GM23248 (cell line): Measurements from ENCODE around the gene SHROOM3. TPM values are rescaled to one million over a fixed set of nuclear protein-coding genes. Genes with fewer than 3 reads are reported as not detected.

ENCODE experiments used
- DNase-seq: peaks from one replicate; pipeline ENCODE4 v3.0.0-alpha.2; 2015
- H2AFZ ChIP-seq: fragments of 200-600 bp; sonication (generic); 2 replicates; pipeline ENCODE4 v1.6.1; 2016; ENCODE audit warnings: antibody characterized with exemption
- H3F3A ChIP-seq: fragments of 200-600 bp; sonication (generic); 2 replicates; pipeline ENCODE4 v1.6.1; 2016; ENCODE audit warnings: mild to moderate bottlenecking, antibody characterized with exemption, mixed run types; ENCODE audit not compliant: insufficient read depth
- H3K27ac ChIP-seq: fragments of 200-600 bp; sonication (generic); 2 replicates; pipeline ENCODE4 v1.5.1; 2016; ENCODE audit warnings: mild to moderate bottlenecking
- H3K27me3 ChIP-seq: fragments of 200-600 bp; sonication (generic); replicated peaks from 2 replicates; pipeline ENCODE4 v1.6.1; 2016; ENCODE audit warnings: mild to moderate bottlenecking; ENCODE audit not compliant: insufficient read depth
- H3K36me3 ChIP-seq: fragments of 200-600 bp; sonication (generic); 2 replicates; pipeline ENCODE4 v1.6.1; 2016; ENCODE audit warnings: low read depth, mild to moderate bottlenecking
- H3K4me1 ChIP-seq: fragments of 200-600 bp; sonication (generic); 2 replicates; pipeline ENCODE4 v1.6.1; 2016; ENCODE audit warnings: mild to moderate bottlenecking; ENCODE audit not compliant: insufficient read depth
- H3K4me2 ChIP-seq: fragments of 200-600 bp; sonication (generic); one replicate; pipeline ENCODE4 v1.6.1; 2016; ENCODE audit warnings: mild to moderate bottlenecking; ENCODE audit not compliant: unreplicated experiment
- H3K4me3 ChIP-seq: fragments of 200-600 bp; sonication (generic); 2 replicates; pipeline ENCODE4 v1.5.1; 2016; ENCODE audit warnings: mild to moderate bottlenecking
- H3K79me2 ChIP-seq: fragments of 200-600 bp; sonication (generic); 2 replicates; pipeline ENCODE4 v1.6.1; 2016; ENCODE audit warnings: mild to moderate bottlenecking; ENCODE audit not compliant: insufficient read depth
- H3K9ac ChIP-seq: fragments of 200-600 bp; sonication (generic); 2 replicates; pipeline ENCODE4 v1.6.1; 2016; ENCODE audit warnings: mild to moderate bottlenecking
- H3K9me2 ChIP-seq: fragments of 200-600 bp; sonication (generic); 2 replicates; pipeline ENCODE4 v1.6.1; 2016; ENCODE audit warnings: mixed run types, mild to moderate bottlenecking, moderate library complexity; ENCODE audit not compliant: insufficient read depth
- H3K9me3 ChIP-seq: fragments of 200-600 bp; sonication (generic); one replicate; pipeline ENCODE4 v1.6.1; 2017; ENCODE audit warnings: low read depth
- H4K20me1 ChIP-seq: fragments of 200-600 bp; sonication (generic); 2 replicates; pipeline ENCODE4 v1.6.0; 2016; ENCODE audit not compliant: insufficient read depth
- EZH2 ChIP-seq: fragments of 200-600 bp; sonication (generic); IDR thresholded peaks from 2 replicates; pipeline ENCODE4 v1.6.1; 2018; ENCODE audit warnings: antibody characterized with exemption, mild to moderate bottlenecking; ENCODE audit not compliant: insufficient read depth, poor library complexity, severe bottlenecking
- EZH2phosphoT487 ChIP-seq: fragments of 200-600 bp; sonication (generic); IDR thresholded peaks from 2 replicates; pipeline ENCODE4 v1.6.1; 2018; ENCODE audit warnings: antibody characterized with exemption, moderate library complexity, mild to moderate bottlenecking, low read depth; ENCODE audit not compliant: insufficient read depth
- WGBS, 2 experiments: methylation state at CpG; one replicate each; pipeline ENCODE4 v1.1.6; 2015 to 2017; ENCODE audit warnings: low lambda C conversion rate in 2 of 2, low coverage in 1 of 2; ENCODE audit errors: missing lambda C conversion rate in 2 of 2; 5-methylcytosine and 5-hydroxymethylcytosine counted together
- in situ Hi-C: fragments of 300-500 bp; cut with MboI; formaldehyde crosslinking; loops from 2 replicates; pipeline ENCODE4 v1.15.0; 2020
- polyA plus RNA-seq: library from polyadenylated mRNA; unstranded; fragments of >200 nt; fragmentation: Nextera tagmentation; extraction: Ambion mirVana; gene quantifications from 2 replicates; pipeline ENCODE4 v1.2.1, GENCODE V29; 2016
- total RNA-seq: library from RNA; depleted of rRNA; stranded (reverse); fragments of >200 nt; shearing (Covaris generic); gene quantifications from 2 replicates; pipeline ENCODE4 v1.2.3, GENCODE V29; 2014

SHROOM3 gene
- total and polyA plus RNA-seq, 2 experiments from 2014 or later: 9.7 to 44.6 TPM

GRCh38 chr4:76563454-76564122 is 128.6 kb downstream of the SHROOM3 start:
- WGBS, 2 experiments: 94 to 97% methylated on average over 7 of the region's 7 CpGs
- H3K9ac ChIP-seq: no peak overlapping the region
- in situ Hi-C loops: no loop called here
- peak overlapping the region; percentile 74 for H3K4me2 ChIP-seq
- H3K36me3 ChIP-seq: no peaks in the 10 kb centered on the region
- H3K4me1 ChIP-seq: peaks cover 32% of the 10 kb centered on the region
- TF ChIP-seq EZH2 (no peak), EZH2phosphoT487 (no peak)
- DNase-seq: no peak
- H2AFZ ChIP-seq: no peak overlapping the region; the same call in 1 of the 2 replicates
- H3K27ac ChIP-seq: peak overlapping the region; percentile 69
- H3K9me3 ChIP-seq: no peaks in the 10 kb centered on the region
- no peaks in the 10 kb centered on the region for H3K9me2 ChIP-seq
- no peaks in the 10 kb centered on the region for H3K27me3 ChIP-seq
- no peaks in the 10 kb centered on the region for H3K79me2 ChIP-seq
- H4K20me1 ChIP-seq: no peaks in the 10 kb centered on the region
- H3F3A ChIP-seq: peaks cover 32% of the 10 kb centered on the region
- no peak overlapping the region for H3K4me3 ChIP-seq

- Histone ChIP-seq H3K9ac (no peak overlapping the region), H3K27ac (no peak overlapping the region), H3K9me3 (no peaks in the 10 kb centered on the region), H3F3A (peaks cover 32% of the 10 kb centered on the region), H4K20me1 (no peaks in the 10 kb centered on the region), H3K4me3 (no peak overlapping the region), H3K4me1 (peaks cover 28% of the 10 kb centered on the region), H3K9me2 (no peaks in the 10 kb centered on the region), H3K36me3 (no peaks in the 10 kb centered on the region), H3K79me2 (no peaks in the 10 kb centered on the region), H3K4me2 (no peak overlapping the region), H2AFZ (no peak overlapping the region; the same call in 1 of the 2 replicates), H3K27me3 (no peaks in the 10 kb centered on the region)
- no peak for DNase-seq
- in situ Hi-C loops: no loop called here
- TF ChIP-seq EZH2 (no peak), EZH2phosphoT487 (no peak)
- WGBS, 2 experiments: 89 to 92% methylated on average over 4 of the region's 4 CpGs
These were observed 129.3 kb downstream of the SHROOM3 start for GRCh38 chr4:76564123-76564915.

- Histone ChIP-seq H3F3A (peaks cover 29% of the 10 kb centered on the region), H3K79me2 (no peaks in the 10 kb centered on the region), H3K27ac (no peak overlapping the region), H3K4me1 (peaks cover 32% of the 10 kb centered on the region), H3K9me3 (no peaks in the 10 kb centered on the region), H4K20me1 (no peaks in the 10 kb centered on the region), H3K27me3 (no peaks in the 10 kb centered on the region), H3K4me3 (no peak overlapping the region), H3K36me3 (no peaks in the 10 kb centered on the region), H3K4me2 (no peak overlapping the region), H3K9me2 (no peaks in the 10 kb centered on the region), H3K9ac (no peak overlapping the region), H2AFZ (no peak overlapping the region)
- 85 to 87% methylated on average over 5 of the region's 5 CpGs for WGBS, 2 experiments
- TF ChIP-seq EZH2 (no peak), EZH2phosphoT487 (no peak)
- no peak for DNase-seq
- in situ Hi-C loops: no loop called here
These were observed 133.2 kb downstream of the SHROOM3 start for GRCh38 chr4:76568262-76568661.

GRCh38 chr4:76569225-76569624 is 134.2 kb downstream of the SHROOM3 start:
- Histone ChIP-seq H3K9me2 (no peaks in the 10 kb centered on the region), H3K79me2 (no peaks in the 10 kb centered on the region), H3F3A (peaks cover 22% of the 10 kb centered on the region), H3K4me3 (no peak overlapping the region), H3K4me1 (peaks cover 24% of the 10 kb centered on the region), H3K27ac (no peak overlapping the region), H3K27me3 (no peaks in the 10 kb centered on the region), H3K9me3 (no peaks in the 10 kb centered on the region), H2AFZ (no peak overlapping the region), H3K9ac (no peak overlapping the region), H4K20me1 (no peaks in the 10 kb centered on the region), H3K36me3 (no peaks in the 10 kb centered on the region), H3K4me2 (no peak overlapping the region)
- WGBS, 2 experiments: 93 to 99% methylated on average over 3 of the region's 3 CpGs
- TF ChIP-seq EZH2phosphoT487 (no peak), EZH2 (no peak)
- no peak for DNase-seq
- in situ Hi-C loops: no loop called here
